ENCODE measurements around the gene INAFM2. TPM values are rescaled to one million over a fixed set of nuclear protein-coding genes. Genes with fewer than 3 reads are reported as not detected.

INAFM2 gene
- polyA plus RNA-seq, 3 donors = 5.1 to 19.6 (median 8.3) TPM

GRCh38 chr15:40286061-40286532 is 37.4 kb upstream of the INAFM2 start:
- peak overlapping the region in 5 of 7 donors; percentile 58 to 83 (median 70) for H3K27ac Mint-ChIP-seq
- TF ChIP-seq, protein P1, sequence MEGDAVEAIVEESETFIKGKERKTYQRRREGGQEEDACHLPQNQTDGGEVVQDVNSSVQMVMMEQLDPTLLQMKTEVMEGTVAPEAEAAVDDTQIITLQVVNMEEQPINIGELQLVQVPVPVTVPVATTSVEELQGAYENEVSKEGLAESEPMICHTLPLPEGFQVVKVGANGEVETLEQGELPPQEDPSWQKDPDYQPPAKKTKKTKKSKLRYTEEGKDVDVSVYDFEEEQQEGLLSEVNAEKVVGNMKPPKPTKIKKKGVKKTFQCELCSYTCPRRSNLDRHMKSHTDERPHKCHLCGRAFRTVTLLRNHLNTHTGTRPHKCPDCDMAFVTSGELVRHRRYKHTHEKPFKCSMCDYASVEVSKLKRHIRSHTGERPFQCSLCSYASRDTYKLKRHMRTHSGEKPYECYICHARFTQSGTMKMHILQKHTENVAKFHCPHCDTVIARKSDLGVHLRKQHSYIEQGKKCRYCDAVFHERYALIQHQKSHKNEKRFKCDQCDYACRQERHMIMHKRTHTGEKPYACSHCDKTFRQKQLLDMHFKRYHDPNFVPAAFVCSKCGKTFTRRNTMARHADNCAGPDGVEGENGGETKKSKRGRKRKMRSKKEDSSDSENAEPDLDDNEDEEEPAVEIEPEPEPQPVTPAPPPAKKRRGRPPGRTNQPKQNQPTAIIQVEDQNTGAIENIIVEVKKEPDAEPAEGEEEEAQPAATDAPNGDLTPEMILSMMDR (IDR thresholded peaks at IDR 0.05) = no peak
- peaks cover 0 to 8% (median 0%) of the 10 kb centered on the region in 7 donors for H3K9me3 Mint-ChIP-seq
- H3K9me3 ChIP-seq (replicated peaks in 1 of 2; ENCODE audit: control insufficient read depth in 1 of 2, insufficient read depth in 1 of 2, low read length in 2 of 2) = no peaks in the 10 kb centered on the region
- H3K4me3 Mint-ChIP-seq = no peak overlapping the region
- H3K27ac ChIP-seq (ENCODE audit: low read depth in 1 of 2, low read length in 2 of 2) = peak overlapping the region; percentile 0 to 59
- peaks cover 79% of the 10 kb centered on the region for H4K20me1 ChIP-seq (ENCODE audit: insufficient read depth, low read length)
- no peaks in the 10 kb centered on the region for H3K79me2 ChIP-seq (ENCODE audit: insufficient read depth, low read length)
- H2AFZ ChIP-seq (ENCODE audit: insufficient read depth, low read depth, low read length, poor library complexity, severe bottlenecking) = no peak overlapping the region
- H3K36me3 ChIP-seq (replicated peaks in 1 of 2; ENCODE audit: control insufficient read depth in 1 of 2, insufficient read depth in 2 of 2, low read length in 2 of 2) = peaks cover 45 to 63% of the 10 kb centered on the region in 2 donors
- peaks cover 14 to 34% (median 21%) of the 10 kb centered on the region in 3 donors for H3K27me3 Mint-ChIP-seq (ENCODE audit: low read depth in 3 of 3)
- peaks cover 49 to 70% of the 10 kb centered on the region in 2 donors for H3K36me3 Mint-ChIP-seq
- 91% methylated on average over 5 of the region's 7 CpGs for WGBS (ENCODE audit: insufficient coverage)
- no peak overlapping the region for H3K9ac ChIP-seq (ENCODE audit: insufficient read depth, low read length, poor library complexity, severe bottlenecking)
- no peak overlapping the region for H3K4me3 ChIP-seq (replicated peaks in 1 of 3; ENCODE audit: low read depth in 2 of 3, low read length in 3 of 3)
- intact Hi-C loops (cut with micrococcal nuclease) = no loop called here
- H3K4me2 ChIP-seq (replicated peaks; ENCODE audit: extremely low read depth, low read length, poor library complexity, severe bottlenecking) = no peak overlapping the region
- H3K27me3 ChIP-seq (ENCODE audit: control insufficient read depth in 2 of 2, insufficient read depth in 2 of 2, low read length in 2 of 2) = peaks cover 4 to 20% of the 10 kb centered on the region in 2 donors
- peaks cover 26 to 51% of the 10 kb centered on the region in 2 donors for H3K4me1 ChIP-seq (ENCODE audit: control insufficient read depth in 1 of 2, insufficient read depth in 2 of 2, low read length in 2 of 2)
- no peak for DNase-seq
- H3K4me1 Mint-ChIP-seq = peaks cover 34% of the 10 kb centered on the region

GRCh38 chr15:40286794-40287193 is 36.7 kb upstream of the INAFM2 start:
- Histone ChIP-seq H2AFZ (ENCODE audit: insufficient read depth, low read depth, low read length, poor library complexity, severe bottlenecking) (no peak overlapping the region), H3K27me3 (ENCODE audit: control insufficient read depth in 2 of 2, insufficient read depth in 2 of 2, low read length in 2 of 2) (peaks cover 0 to 15% of the 10 kb centered on the region in 2 donors), H3K4me2 (replicated peaks; ENCODE audit: extremely low read depth, low read length, poor library complexity, severe bottlenecking) (no peak overlapping the region), H4K20me1 (ENCODE audit: insufficient read depth, low read length) (peaks cover 86% of the 10 kb centered on the region), H3K27ac (ENCODE audit: low read depth in 1 of 2, low read length in 2 of 2) (no peak overlapping the region), H3K36me3 (replicated peaks in 1 of 2; ENCODE audit: control insufficient read depth in 1 of 2, insufficient read depth in 2 of 2, low read length in 2 of 2) (peaks cover 50 to 70% of the 10 kb centered on the region in 2 donors), H3K9ac (ENCODE audit: insufficient read depth, low read length, poor library complexity, severe bottlenecking) (no peak overlapping the region), H3K9me3 (replicated peaks in 1 of 2; ENCODE audit: control insufficient read depth in 1 of 2, insufficient read depth in 1 of 2, low read length in 2 of 2) (no peaks in the 10 kb centered on the region), H3K4me3 (replicated peaks in 1 of 3; ENCODE audit: low read depth in 2 of 3, low read length in 3 of 3) (no peak overlapping the region), H3K4me1 (ENCODE audit: control insufficient read depth in 1 of 2, insufficient read depth in 2 of 2, low read length in 2 of 2) (peaks cover 23 to 46% of the 10 kb centered on the region in 2 donors), H3K79me2 (ENCODE audit: insufficient read depth, low read length) (no peaks in the 10 kb centered on the region)
- Mint-ChIP-seq H3K36me3 (peaks cover 51 to 76% of the 10 kb centered on the region in 2 donors), H3K4me1 (peaks cover 34% of the 10 kb centered on the region), H3K27ac (no peak overlapping the region), H3K4me3 (no peak overlapping the region), H3K9me3 (peaks cover 0 to 6% (median 0%) of the 10 kb centered on the region in 7 donors), H3K27me3 (ENCODE audit: low read depth in 3 of 3) (peaks cover 13 to 28% (median 16%) of the 10 kb centered on the region in 3 donors)
- intact Hi-C loops (cut with micrococcal nuclease) = no loop called here
- TF ChIP-seq, protein P1 (IDR thresholded peaks at IDR 0.05) = no peak
- WGBS (ENCODE audit: insufficient coverage) = 83% methylated on average over 6 of the region's 7 CpGs
- DNase-seq = no peak

Measured in CD14-positive monocyte (primary cell).